Activated CD4-positive, alpha-beta memory T cell treated with anti-CD3 and anti-CD28 coated beads for 36 hours (primary cell): ENCODE measurements around the gene G3BP2. TPM values are rescaled to one million over a fixed set of nuclear protein-coding genes. Genes with fewer than 3 reads are reported as not detected.
"Not testable (repeated sequence)": the region's sequence is repeated elsewhere in the genome, so short reads cannot be mapped to it uniquely, and the experiment has no call there.

ENCODE experiments used
- CTCF ChIA-PET: fragments of 350-600 bp; sonication (Branson Sonifier 250); formaldehyde crosslinking; loops from one replicate; lab custom pipeline; 2021; ENCODE audit warnings: antibody characterized with exemption, inconsistent platforms; lab: Charles Lee
- POLR2A ChIA-PET: fragments of 350-600 bp; sonication (Branson Sonifier 250); formaldehyde crosslinking; loops from one replicate; lab custom pipeline; 2021; ENCODE audit warnings: antibody characterized with exemption; lab: Charles Lee
- DNase-seq: peaks from one replicate; pipeline ENCODE4 v3.0.0-alpha.2; 2020
- H3K27ac Mint-ChIP-seq: one replicate; pipeline ENCODE4 v1.8.0; 2021; ENCODE audit warnings: mixed read lengths
- H3K27me3 Mint-ChIP-seq: one replicate; pipeline ENCODE4 v1.8.0; 2021; ENCODE audit warnings: mixed read lengths
- H3K36me3 Mint-ChIP-seq: one replicate; pipeline ENCODE4 v1.8.0; 2021; ENCODE audit warnings: mixed read lengths
- H3K4me1 Mint-ChIP-seq: one replicate; pipeline ENCODE4 v1.8.0; 2021; ENCODE audit warnings: low read depth, mixed read lengths
- H3K4me3 Mint-ChIP-seq: one replicate; pipeline ENCODE4 v1.8.0; 2021; ENCODE audit warnings: mild to moderate bottlenecking, mixed read lengths
- H3K9me3 Mint-ChIP-seq: one replicate; pipeline ENCODE4 v1.8.0; 2021; ENCODE audit warnings: mixed read lengths
- intact Hi-C: fragments of 100-400 bp; cut with micrococcal nuclease; formaldehyde crosslinking; loops from one replicate; pipeline ENCODE4 v1.15.1; 2023
- total RNA-seq, 2 experiments: library from RNA; stranded (reverse); gene quantifications; one replicate each; pipeline ENCODE4 v1.2.3, GENCODE V29; 2021

The G3BP2 gene
- total RNA-seq, 2 experiments from 2014 or later = 137 to 144 TPM

DNA sequence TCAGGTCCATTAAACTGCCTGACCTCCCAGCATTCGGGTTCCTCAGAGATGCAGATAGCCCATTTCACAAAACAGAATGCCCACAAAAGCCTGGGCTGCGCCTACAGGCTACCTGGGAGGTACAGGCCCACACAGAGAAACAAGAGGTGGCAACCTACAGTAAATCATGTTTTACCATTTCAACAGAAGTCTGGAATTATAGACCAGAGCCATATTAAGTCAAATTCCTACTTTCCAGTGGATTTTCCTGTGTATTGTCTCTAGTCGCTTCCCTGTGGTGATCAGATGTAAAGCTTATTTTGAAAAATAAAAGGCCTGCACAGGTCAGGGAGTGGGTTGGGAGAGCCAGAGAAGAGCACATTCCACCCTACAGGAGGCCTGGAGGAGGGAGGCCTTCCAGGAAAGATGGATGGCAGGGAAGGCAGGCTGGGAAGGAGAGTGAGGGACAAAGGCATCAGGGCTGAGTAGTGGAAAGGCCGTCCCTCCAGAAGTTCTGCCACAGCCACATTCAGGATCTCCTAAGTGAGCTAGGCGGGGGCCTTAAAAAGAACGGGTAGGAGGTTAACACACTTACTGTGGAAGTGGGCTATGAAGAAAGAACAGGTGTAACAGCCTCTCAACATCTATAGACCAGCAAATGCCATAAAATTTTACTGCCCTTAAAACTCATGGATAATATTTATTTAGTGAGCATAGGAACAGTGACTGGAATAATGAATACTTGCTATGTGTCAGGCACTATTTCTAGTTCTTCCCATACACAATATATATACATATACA lies 32.2 kb upstream of the G3BP2 start:
- no peaks in the 10 kb centered on the region for H3K9me3 Mint-ChIP-seq
- ChIA-PET POLR2A (no interaction called here), CTCF (no interaction called here)
- no peaks in the 10 kb centered on the region for H3K36me3 Mint-ChIP-seq
- no peak overlapping the region for H3K27ac Mint-ChIP-seq
- intact Hi-C loops = no loop called here
- no peaks in the 10 kb centered on the region for H3K27me3 Mint-ChIP-seq
- H3K4me1 Mint-ChIP-seq = peaks cover 4% of the 10 kb centered on the region
- no peak for DNase-seq
- H3K4me3 Mint-ChIP-seq = no peak overlapping the region

DNA sequence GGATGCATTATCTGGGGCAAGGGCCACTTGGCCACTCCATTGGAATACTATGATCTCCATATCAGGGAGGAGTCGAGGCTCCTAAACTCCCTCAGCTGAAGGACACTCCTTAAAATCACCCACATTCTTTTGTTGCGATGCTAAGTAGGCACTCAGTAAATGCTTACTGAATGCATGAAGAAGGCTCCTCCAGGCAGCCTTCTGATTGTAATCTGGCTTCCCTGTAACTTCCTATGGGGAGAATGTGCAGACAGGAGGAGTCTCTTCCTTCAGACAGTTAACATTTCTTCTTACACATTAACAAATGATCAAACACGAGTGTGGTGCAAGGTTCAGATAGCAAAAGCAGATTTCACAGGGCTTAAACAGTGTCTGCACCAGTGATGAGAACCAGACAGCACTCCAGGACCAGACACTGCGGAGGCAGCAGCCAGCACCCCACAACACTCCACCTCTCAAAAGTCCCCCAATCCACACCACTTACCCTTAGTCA lies 29.8 kb upstream of the G3BP2 start:
- POLR2A ChIA-PET = no interaction called here
- Mint-ChIP-seq H3K9me3 (no peaks in the 10 kb centered on the region), H3K36me3 (no peaks in the 10 kb centered on the region), H3K4me1 (peaks cover 17% of the 10 kb centered on the region), H3K4me3 (no peak overlapping the region), H3K27ac (no peak overlapping the region), H3K27me3 (no peaks in the 10 kb centered on the region)
- intact Hi-C loops = no loop called here
- CTCF ChIA-PET = interaction anchor here (1.7 kb wide), 1 partner anchor 21 kb away, joined by 4 read pairs; the partner anchor contains the start of gene USO1
- no peak for DNase-seq

DNA sequence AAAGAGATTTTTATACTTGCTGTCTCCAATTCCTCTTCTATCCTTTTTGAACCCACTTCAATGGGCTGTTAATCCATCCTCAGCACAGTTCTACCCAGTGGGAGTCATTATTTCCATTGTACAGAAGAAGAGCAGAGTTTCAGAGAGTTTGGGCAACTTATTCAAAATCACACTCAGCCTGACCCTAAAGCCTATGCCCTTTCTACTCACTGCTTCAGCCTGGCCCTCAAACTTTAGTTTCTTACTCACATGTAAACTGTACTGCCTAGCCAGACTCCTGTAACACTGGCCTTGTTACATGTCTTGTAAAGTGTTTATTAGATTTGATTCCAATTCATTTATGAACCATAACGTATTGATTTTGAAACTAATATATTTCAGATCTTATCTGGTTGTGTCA lies 26.1 kb upstream of the G3BP2 start:
- Mint-ChIP-seq H3K27me3 (no peaks in the 10 kb centered on the region), H3K4me1 (peaks cover 23% of the 10 kb centered on the region), H3K27ac (peak overlapping the region; percentile 64), H3K9me3 (no peaks in the 10 kb centered on the region), H3K4me3 (peak overlapping the region; percentile 5), H3K36me3 (no peaks in the 10 kb centered on the region)
- ChIA-PET POLR2A (interaction anchor here (0.5 to 1.7 kb wide), 4 partner anchors 10 to 42 kb away, joined by 3 to 5 read pairs (median 4); partner anchors contain the start of gene USO1), CTCF (no interaction called here)
- DNase-seq = no peak
- intact Hi-C loops = loop anchor here (1.0 to 2.0 kb wide), 5 partner anchors 13 to 44 kb away; partner anchors contain the start of genes G3BP2 and USO1

- intact Hi-C loops = loop anchor here (1.0 to 2.0 kb wide), 5 partner anchors 13 to 44 kb away; partner anchors contain the start of genes G3BP2 and USO1
- Mint-ChIP-seq H3K9me3 (no peaks in the 10 kb centered on the region), H3K4me3 (peak overlapping the region; percentile 5), H3K4me1 (peaks cover 23% of the 10 kb centered on the region), H3K27me3 (no peaks in the 10 kb centered on the region), H3K36me3 (peaks cover 2% of the 10 kb centered on the region), H3K27ac (peak overlapping the region; percentile 64)
- CTCF ChIA-PET = interaction anchor here (1.1 kb wide), 1 partner anchor 26 kb away, joined by 3 read pairs; the partner anchor contains the start of gene G3BP2
- POLR2A ChIA-PET = interaction anchor here (0.5 to 1.7 kb wide), 5 partner anchors 11 to 42 kb away, joined by 3 to 5 read pairs (median 5); partner anchors contain the start of gene USO1
- DNase-seq = no peak
Measured at GRCh38 chr4:75698963-75699228, 25.7 kb upstream of the G3BP2 start.

GRCh38 chr4:75698162-75698962 lies 25.2 kb upstream of the G3BP2 start:
- intact Hi-C loops = loop anchor here (2.0 kb wide), 2 partner anchors 16 to 44 kb away; no protein-coding TSS in a partner anchor
- Mint-ChIP-seq H3K9me3 (no peaks in the 10 kb centered on the region), H3K4me3 (no peak overlapping the region), H3K27me3 (no peaks in the 10 kb centered on the region), H3K36me3 (peaks cover 4% of the 10 kb centered on the region), H3K4me1 (peaks cover 23% of the 10 kb centered on the region), H3K27ac (peak overlapping the region; percentile 64)
- ChIA-PET POLR2A (interaction anchor here (0.5 to 1.7 kb wide), 5 partner anchors 11 to 43 kb away, joined by 3 to 5 read pairs (median 5); partner anchors contain the start of gene USO1), CTCF (interaction anchor here (1.1 to 1.5 kb wide), 2 partner anchors 25 to 26 kb away, joined by 3 to 10 read pairs; partner anchors contain the start of genes G3BP2 and USO1)
- peak; percentile 48 for DNase-seq

- POLR2A ChIA-PET = no interaction called here
- no peak overlapping the region for H3K4me3 Mint-ChIP-seq
- CTCF ChIA-PET = interaction anchor here (1.7 kb wide), 1 partner anchor 27 kb away, joined by 6 read pairs; the partner anchor contains the start of gene USO1
- DNase-seq = no peak
- H3K9me3 Mint-ChIP-seq = no peaks in the 10 kb centered on the region
- intact Hi-C loops = no loop called here
- H3K4me1 Mint-ChIP-seq = peaks cover 23% of the 10 kb centered on the region
- H3K27me3 Mint-ChIP-seq = no peaks in the 10 kb centered on the region
- no peak overlapping the region for H3K27ac Mint-ChIP-seq
- peaks cover 4% of the 10 kb centered on the region for H3K36me3 Mint-ChIP-seq
Measured at GRCh38 chr4:75696581-75696980, 23.4 kb upstream of the G3BP2 start.

DNA sequence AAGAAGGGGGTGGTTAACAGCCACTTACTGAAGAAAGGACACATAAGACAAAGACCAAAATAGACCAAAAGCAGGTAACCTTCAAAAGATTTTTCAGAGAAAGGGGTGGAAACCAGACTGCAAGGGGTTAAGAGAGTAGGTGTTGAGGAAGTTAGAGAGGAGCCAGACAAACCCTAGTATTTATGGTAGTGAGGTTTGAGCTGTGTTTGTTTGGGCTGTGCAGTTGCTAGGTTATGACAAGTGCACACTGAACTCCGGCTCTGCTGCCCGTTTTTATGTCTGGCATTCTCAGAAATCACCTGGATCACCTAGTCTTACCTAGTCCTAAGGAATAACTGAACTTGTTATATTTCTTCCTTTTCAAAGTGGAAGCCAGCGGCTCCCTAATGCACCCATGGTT lies 22.9 kb upstream of the G3BP2 start:
- CTCF ChIA-PET = interaction anchor here (1.7 kb wide), 1 partner anchor 28 kb away, joined by 6 read pairs; the partner anchor contains the start of gene USO1
- Mint-ChIP-seq H3K9me3 (no peaks in the 10 kb centered on the region), H3K4me1 (peaks cover 23% of the 10 kb centered on the region), H3K4me3 (no peak overlapping the region), H3K27me3 (no peaks in the 10 kb centered on the region), H3K27ac (no peak overlapping the region), H3K36me3 (peaks cover 4% of the 10 kb centered on the region)
- no peak for DNase-seq
- POLR2A ChIA-PET = interaction anchor here (0.6 kb wide), 1 partner anchor 1063 kb away, joined by 3 read pairs; no protein-coding TSS in a partner anchor
- intact Hi-C loops = no loop called here

DNA sequence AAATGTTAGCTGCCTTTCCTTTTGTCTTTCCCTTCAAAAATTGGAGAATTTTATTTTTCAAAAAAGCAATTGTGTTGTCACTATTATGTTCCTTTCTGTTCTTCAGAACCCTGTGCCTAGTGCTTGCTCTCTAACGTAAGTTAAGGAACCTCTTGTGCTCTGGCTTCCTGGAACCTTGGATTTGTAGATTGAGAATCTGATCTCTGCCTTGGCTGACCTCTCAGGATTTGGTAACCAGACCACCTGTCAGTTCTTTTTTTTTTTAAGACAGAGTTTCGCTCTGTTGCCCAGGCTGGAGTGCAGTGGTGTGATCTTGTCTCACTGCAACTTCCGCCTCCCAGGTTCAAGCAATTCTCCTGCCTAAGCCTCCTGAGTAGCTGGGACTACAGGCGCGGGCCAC lies 18.9 kb upstream of the G3BP2 start:
- H3K27ac Mint-ChIP-seq, POLR2A ChIA-PET, intact Hi-C loops: not testable (repeated sequence)

DNA sequence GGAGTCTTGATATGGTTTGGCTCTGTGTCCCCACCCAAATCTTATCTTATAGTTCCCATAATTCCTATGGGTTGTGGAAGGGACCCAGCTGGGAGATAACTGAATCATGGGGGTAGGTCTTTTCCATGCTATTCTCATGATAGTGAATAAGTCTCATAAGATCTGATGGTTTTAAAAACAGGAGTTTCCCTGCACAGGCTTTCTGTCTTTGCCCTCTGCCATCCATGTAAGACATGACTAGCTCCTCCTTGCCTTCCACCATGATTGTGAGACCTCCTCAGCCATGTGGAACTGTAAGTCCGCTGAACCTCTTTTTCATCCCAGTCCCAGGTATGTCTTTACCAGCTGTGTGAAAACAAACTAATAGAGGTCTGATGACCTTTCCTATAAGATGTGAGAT lies 13.9 kb upstream of the G3BP2 start:
- DNase-seq, intact Hi-C loops, H3K27ac Mint-ChIP-seq, POLR2A ChIA-PET, CTCF ChIA-PET, H3K4me3 Mint-ChIP-seq, H3K27me3 Mint-ChIP-seq, H3K9me3 Mint-ChIP-seq, H3K36me3 Mint-ChIP-seq: not testable (repeated sequence)
- peaks cover 30% of the 10 kb centered on the region for H3K4me1 Mint-ChIP-seq

More for the DNA sequence above, 18.9 kb upstream of the G3BP2 start:
- H3K9me3 Mint-ChIP-seq, H3K4me3 Mint-ChIP-seq, H3K27me3 Mint-ChIP-seq, H3K36me3 Mint-ChIP-seq, H3K4me1 Mint-ChIP-seq, CTCF ChIA-PET, DNase-seq: not testable (repeated sequence)

- Mint-ChIP-seq H3K27ac (no peak overlapping the region), H3K27me3 (no peaks in the 10 kb centered on the region), H3K4me3 (no peak overlapping the region), H3K4me1 (peaks cover 32% of the 10 kb centered on the region), H3K36me3 (peaks cover 1% of the 10 kb centered on the region), H3K9me3 (peaks cover 7% of the 10 kb centered on the region)
- peak; percentile 47 for DNase-seq
- ChIA-PET POLR2A (interaction anchor here (0.6 kb wide), 1 partner anchor 38 kb away, joined by 3 read pairs; the partner anchor contains the start of gene USO1), CTCF (interaction anchor here (1.1 kb wide), 1 partner anchor 38 kb away, joined by 4 read pairs; the partner anchor contains the start of gene USO1)
- intact Hi-C loops = loop anchor here (1.0 kb wide), 1 partner anchor 13 kb away; no protein-coding TSS in a partner anchor
Measured at GRCh38 chr4:75686346-75686745, 13.1 kb upstream of the G3BP2 start.

DNA sequence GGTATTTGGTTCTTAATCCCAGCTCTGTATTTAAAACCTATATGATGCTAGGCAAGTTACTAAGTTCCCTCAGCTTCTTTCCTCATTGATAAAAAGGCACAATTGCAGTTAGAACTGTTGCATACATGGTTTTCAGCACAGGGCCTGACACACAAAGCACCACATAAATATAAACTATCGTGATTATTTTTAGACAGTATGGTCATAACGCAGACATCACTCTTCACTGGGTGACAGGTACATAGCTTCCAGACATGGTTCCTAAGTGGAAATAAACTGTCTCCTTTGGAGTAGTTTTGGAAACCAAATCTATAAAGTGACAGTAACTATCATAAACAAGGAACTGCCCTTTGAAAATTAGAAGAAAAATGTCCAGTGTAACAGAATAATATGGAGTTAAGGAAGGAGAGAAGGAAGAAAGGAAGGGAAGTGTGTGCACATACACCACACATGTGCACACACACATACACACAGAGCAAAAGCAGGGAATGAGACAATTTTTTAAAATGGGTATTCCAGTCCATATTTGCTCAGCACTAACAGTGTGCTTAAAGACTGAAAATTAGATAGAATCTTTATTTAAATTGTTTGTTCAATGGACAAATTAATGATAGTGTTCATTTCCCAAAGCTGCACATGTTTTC lies 12.5 kb upstream of the G3BP2 start:
- intact Hi-C loops = loop anchor here (1.0 kb wide), 1 partner anchor 14 kb away; no protein-coding TSS in a partner anchor
- DNase-seq = no peak
- CTCF ChIA-PET = interaction anchor here (1.1 kb wide), 1 partner anchor 38 kb away, joined by 4 read pairs; the partner anchor contains the start of gene USO1
- H3K27me3 Mint-ChIP-seq = no peaks in the 10 kb centered on the region
- no peak overlapping the region for H3K4me3 Mint-ChIP-seq
- no peak overlapping the region for H3K27ac Mint-ChIP-seq
- peaks cover 1% of the 10 kb centered on the region for H3K36me3 Mint-ChIP-seq
- peaks cover 32% of the 10 kb centered on the region for H3K4me1 Mint-ChIP-seq
- POLR2A ChIA-PET = no interaction called here
- peaks cover 7% of the 10 kb centered on the region for H3K9me3 Mint-ChIP-seq
